Measurements from ENCODE around the gene SGMS1. TPM values are rescaled to one million over a fixed set of nuclear protein-coding genes. Genes with fewer than 3 reads are reported as not detected.
A peak's percentile ranks its signal among the peaks of the same experiment; 100 is the strongest.
"Not testable (repeated sequence)": the region's sequence is repeated elsewhere in the genome, so short reads cannot be mapped to it uniquely, and the experiment has no call there.

SGMS1 gene
- total RNA-seq, 4 donors from 2014 or later = 28.3 to 44.5 (median 41.7) TPM

DNA sequence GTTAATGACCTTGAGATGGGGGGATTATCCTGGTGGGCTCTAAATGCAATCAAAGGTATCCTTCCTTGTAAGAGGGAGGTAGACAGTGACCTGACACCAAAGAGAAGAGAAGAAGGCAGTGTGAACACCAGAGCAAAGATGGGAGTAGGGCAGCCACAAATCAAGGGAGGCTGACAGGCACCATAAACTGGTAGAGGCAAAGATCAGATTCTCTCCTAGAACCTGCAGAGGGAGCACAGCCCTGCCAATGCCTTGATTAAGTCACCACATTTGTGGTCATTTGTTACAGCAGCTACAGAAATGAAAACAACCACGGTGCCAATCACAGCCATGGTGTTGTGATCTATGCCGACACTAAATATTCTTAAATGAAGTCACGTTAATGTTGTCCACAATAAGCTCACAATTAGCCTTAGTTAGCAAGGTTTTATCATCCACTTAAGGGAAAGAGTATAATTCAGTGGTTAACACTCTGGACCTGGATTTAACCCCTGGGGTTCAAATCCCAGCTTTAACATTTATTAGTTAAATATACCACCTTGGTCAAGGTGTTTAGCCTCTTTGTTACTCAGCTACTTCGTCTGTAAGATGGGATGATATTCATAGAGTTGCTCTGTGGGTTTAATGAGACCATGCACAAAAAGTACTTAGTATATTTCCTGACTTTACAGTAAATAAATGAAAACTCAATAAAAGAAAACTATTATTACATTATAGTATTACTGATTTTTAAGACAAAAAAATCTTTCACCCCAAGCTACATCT is 70.8 kb downstream of the SGMS1 start:
- peak; percentile 34 for DNase-seq
- H3K27ac ChIP-seq = peak overlapping the region in 1 of 4 donors; percentile 47
- no peaks in the 10 kb centered on the region for H3K36me3 ChIP-seq
- WGBS, 2 donors (ENCODE audit: low coverage in 1 of 2) = 64 to 71% methylated on average over 4 of the region's 4 CpGs
- peaks cover 6 to 42% (median 23%) of the 10 kb centered on the region in 4 donors for H3K4me1 ChIP-seq
- intact Hi-C loops (cut with DNase I; ENCODE audit: low total_unique reads) (no loop called here), in situ Hi-C loops (cut with MboI; ENCODE audit: low pct_ligation_motif_present in 1 of 4, low pct_unique_long_range_greater_than_20kb in 1 of 4, low sequenced_read_pairs in 3 of 4) (no loop called here)
- TF ChIP-seq POLR2A (IDR thresholded peaks at IDR 0.05) = no peak
- TF ChIP-seq, protein P1, sequence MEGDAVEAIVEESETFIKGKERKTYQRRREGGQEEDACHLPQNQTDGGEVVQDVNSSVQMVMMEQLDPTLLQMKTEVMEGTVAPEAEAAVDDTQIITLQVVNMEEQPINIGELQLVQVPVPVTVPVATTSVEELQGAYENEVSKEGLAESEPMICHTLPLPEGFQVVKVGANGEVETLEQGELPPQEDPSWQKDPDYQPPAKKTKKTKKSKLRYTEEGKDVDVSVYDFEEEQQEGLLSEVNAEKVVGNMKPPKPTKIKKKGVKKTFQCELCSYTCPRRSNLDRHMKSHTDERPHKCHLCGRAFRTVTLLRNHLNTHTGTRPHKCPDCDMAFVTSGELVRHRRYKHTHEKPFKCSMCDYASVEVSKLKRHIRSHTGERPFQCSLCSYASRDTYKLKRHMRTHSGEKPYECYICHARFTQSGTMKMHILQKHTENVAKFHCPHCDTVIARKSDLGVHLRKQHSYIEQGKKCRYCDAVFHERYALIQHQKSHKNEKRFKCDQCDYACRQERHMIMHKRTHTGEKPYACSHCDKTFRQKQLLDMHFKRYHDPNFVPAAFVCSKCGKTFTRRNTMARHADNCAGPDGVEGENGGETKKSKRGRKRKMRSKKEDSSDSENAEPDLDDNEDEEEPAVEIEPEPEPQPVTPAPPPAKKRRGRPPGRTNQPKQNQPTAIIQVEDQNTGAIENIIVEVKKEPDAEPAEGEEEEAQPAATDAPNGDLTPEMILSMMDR (IDR thresholded peaks at IDR 0.05) = peak in 4 of 5 experiments; percentile 14 to 31 (median 24)
- no peaks in the 10 kb centered on the region for H3K27me3 ChIP-seq
- H3K4me3 ChIP-seq = no peak overlapping the region
- H3K9me3 ChIP-seq = no peaks in the 10 kb centered on the region

DNA sequence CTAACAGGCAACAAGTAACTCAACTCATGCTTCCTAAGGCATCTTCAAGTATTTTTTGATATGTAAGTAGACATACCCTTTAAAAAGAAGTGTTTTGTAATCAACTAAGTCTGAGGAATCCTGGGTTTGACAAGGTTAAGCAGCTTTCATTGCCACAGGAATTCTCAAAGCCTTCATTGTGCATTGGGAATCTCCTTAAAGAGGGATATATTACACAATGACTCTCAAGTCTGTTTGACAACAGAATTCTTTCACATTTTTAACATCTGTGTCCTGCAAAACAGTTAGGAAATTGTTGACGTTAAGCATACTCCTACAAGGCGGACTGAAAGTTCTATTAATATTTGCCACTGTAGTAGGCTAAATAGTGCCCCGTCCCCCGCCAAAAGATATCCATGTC is 71.4 kb downstream of the SGMS1 start:
- Histone ChIP-seq H3K36me3 (no peaks in the 10 kb centered on the region), H3K27me3 (no peaks in the 10 kb centered on the region), H3K4me1 (peaks cover 6 to 35% (median 20%) of the 10 kb centered on the region in 4 donors), H3K27ac (peak overlapping the region in 1 of 4 donors; percentile 47), H3K4me3 (no peak overlapping the region), H3K9me3 (no peaks in the 10 kb centered on the region)
- no peak for DNase-seq
- in situ Hi-C loops (cut with MboI; ENCODE audit: low pct_ligation_motif_present in 1 of 4, low pct_unique_long_range_greater_than_20kb in 1 of 4, low sequenced_read_pairs in 3 of 4) (no loop called here), intact Hi-C loops (cut with DNase I; ENCODE audit: low total_unique reads) (no loop called here)
- TF ChIP-seq POLR2AphosphoS5 (IDR thresholded peaks at IDR 0.05) = peak in 1 of 3 donors; percentile 45
- TF ChIP-seq, protein P1 (IDR thresholded peaks at IDR 0.05) = no peak
- 61 to 75% methylated on average over 4 of the region's 4 CpGs for WGBS, 2 donors (ENCODE audit: low coverage in 1 of 2)

DNA sequence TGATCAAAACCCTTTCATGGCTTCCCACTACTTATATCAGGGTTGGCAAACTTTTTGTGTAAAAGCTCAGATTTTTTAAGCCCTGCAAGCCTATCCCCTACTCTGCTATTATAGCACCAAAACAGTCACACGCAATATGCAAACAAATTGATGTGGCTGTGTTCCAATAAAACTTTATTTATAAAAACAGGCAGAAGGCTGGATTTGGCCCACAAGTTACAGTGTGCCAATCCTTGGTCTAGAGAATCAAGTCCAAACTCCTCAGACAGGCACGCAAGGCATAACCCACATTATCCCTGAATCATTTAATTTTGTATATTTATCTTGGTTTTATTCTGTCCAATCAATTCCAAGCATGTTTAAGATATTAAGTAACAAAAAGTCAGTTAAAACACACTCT is 71.9 kb downstream of the SGMS1 start:
- H3K4me3 ChIP-seq = no peak overlapping the region
- no peaks in the 10 kb centered on the region for H3K36me3 ChIP-seq
- no peak for DNase-seq
- no peak for TF ChIP-seq POLR2AphosphoS5 (IDR thresholded peaks at IDR 0.05)
- TF ChIP-seq, protein P1 (IDR thresholded peaks at IDR 0.05) = no peak
- in situ Hi-C loops (cut with MboI; ENCODE audit: low pct_ligation_motif_present in 1 of 4, low pct_unique_long_range_greater_than_20kb in 1 of 4, low sequenced_read_pairs in 3 of 4) = no loop called here
- no peaks in the 10 kb centered on the region for H3K27me3 ChIP-seq
- no peaks in the 10 kb centered on the region for H3K9me3 ChIP-seq
- 90% methylated on average over 2 of the region's 2 CpGs; no CpG with 5 or more reads in 1 of the 2 donors for WGBS, 2 donors (ENCODE audit: low coverage in 1 of 2)
- H3K4me1 ChIP-seq = peaks cover 6 to 35% (median 20%) of the 10 kb centered on the region in 4 donors
- intact Hi-C loops (cut with DNase I; ENCODE audit: low total_unique reads) = no loop called here
- peak overlapping the region in 1 of 4 donors; percentile 18 for H3K27ac ChIP-seq

GRCh38 chr10:50550291-50550839 is 73.4 kb downstream of the SGMS1 start:
- H3K36me3 ChIP-seq = no peaks in the 10 kb centered on the region
- TF ChIP-seq, protein P1 (IDR thresholded peaks at IDR 0.05) = no peak
- TF ChIP-seq POLR2AphosphoS5 (IDR thresholded peaks at IDR 0.05) = no peak
- TF ChIP-seq EP300 (IDR thresholded peaks at IDR 0.05; ENCODE audit: low read depth) = no peak
- TF ChIP-seq POLR2A (IDR thresholded peaks at IDR 0.05) = no peak
- 66 to 89% methylated on average over 1 to 4 of the region's 4 CpGs for WGBS, 2 donors (ENCODE audit: low coverage in 1 of 2)
- H3K4me1 ChIP-seq = peaks cover 6 to 28% (median 11%) of the 10 kb centered on the region in 4 donors
- no peaks in the 10 kb centered on the region for H3K9me3 ChIP-seq
- H3K27ac ChIP-seq = no peak overlapping the region
- in situ Hi-C loops (cut with MboI; ENCODE audit: low pct_ligation_motif_present in 1 of 4, low pct_unique_long_range_greater_than_20kb in 1 of 4, low sequenced_read_pairs in 3 of 4) (no loop called here), intact Hi-C loops (cut with DNase I; ENCODE audit: low total_unique reads) (no loop called here)
- H3K4me3 ChIP-seq = no peak overlapping the region
- H3K27me3 ChIP-seq = no peaks in the 10 kb centered on the region
- DNase-seq = no peak

DNA sequence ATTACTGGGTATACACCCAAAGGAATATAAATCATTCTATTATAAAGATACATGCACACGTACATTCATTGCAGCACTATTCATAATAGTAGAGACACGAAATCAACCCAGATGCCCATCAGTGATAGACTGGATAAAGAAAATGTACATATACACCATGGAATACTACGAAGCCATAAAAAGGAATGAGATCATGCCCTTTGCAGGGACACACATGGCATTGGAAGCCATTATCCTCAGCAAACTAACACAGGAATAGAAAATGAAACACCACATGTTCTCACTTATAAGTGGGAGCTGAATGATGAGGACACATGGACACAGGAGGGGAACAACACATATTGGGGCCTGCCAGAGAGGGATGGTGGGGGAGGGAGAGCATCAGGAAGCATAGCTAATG is 74.6 kb downstream of the SGMS1 start:
- H3K9me3 ChIP-seq; H3K27ac ChIP-seq; H3K27me3 ChIP-seq; H3K36me3 ChIP-seq; H3K4me3 ChIP-seq; in situ Hi-C loops (cut with MboI; ENCODE audit: low pct_ligation_motif_present in 1 of 4, low pct_unique_long_range_greater_than_20kb in 1 of 4, low sequenced_read_pairs in 3 of 4); intact Hi-C loops (cut with DNase I; ENCODE audit: low total_unique reads); DNase-seq: not testable (repeated sequence)
- 96 to 97% methylated on average over 3 of the region's 3 CpGs for WGBS, 2 donors (ENCODE audit: low coverage in 1 of 2)
- H3K4me1 ChIP-seq = peaks cover 0 to 16% (median 6%) of the 10 kb centered on the region in 4 donors

DNA sequence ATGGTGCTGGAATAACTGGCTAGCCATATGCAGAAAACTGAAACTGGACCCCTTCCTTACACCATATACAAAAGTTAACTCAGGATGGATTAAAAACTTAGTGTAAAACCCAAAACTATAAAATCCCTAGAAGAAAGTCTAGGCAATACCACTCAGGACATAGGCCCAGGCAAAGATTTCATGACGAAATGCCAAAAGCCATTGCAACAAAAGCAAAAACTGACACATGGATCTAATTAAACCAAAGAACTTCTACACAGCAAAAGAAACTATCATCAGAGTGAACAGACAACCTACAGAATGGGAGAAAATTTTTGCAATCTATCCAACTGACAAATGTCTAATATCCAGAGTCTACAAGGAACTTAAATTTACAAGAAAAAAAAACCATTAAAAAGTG is 75.3 kb downstream of the SGMS1 start:
- H3K36me3 ChIP-seq; H3K4me3 ChIP-seq; H3K27ac ChIP-seq; DNase-seq; intact Hi-C loops (cut with DNase I; ENCODE audit: low total_unique reads); in situ Hi-C loops (cut with MboI; ENCODE audit: low pct_ligation_motif_present in 1 of 4, low pct_unique_long_range_greater_than_20kb in 1 of 4, low sequenced_read_pairs in 3 of 4); H3K27me3 ChIP-seq; H3K9me3 ChIP-seq: not testable (repeated sequence)
- WGBS, 2 donors (ENCODE audit: low coverage in 1 of 2) = 100% methylated on average over 1 of the region's 1 CpG; no CpG with 5 or more reads in 1 of the 2 donors
- peaks cover 0 to 15% (median 6%) of the 10 kb centered on the region in 4 donors for H3K4me1 ChIP-seq

Data from transverse colon (tissue), 4 donors.